OCI-LY1 (cell line): Measurements from ENCODE around the gene CHRNA9.

Experiments used
- H2AFZ ChIP-seq: fragments of 200-600 bp; sonication (generic), shearing (Covaris generic); 2 replicates; pipeline ENCODE4 v1.6.0; 2014; ENCODE audit warnings: antibody characterized with exemption, mild to moderate bottlenecking, low read length
- H3F3A ChIP-seq: fragments of 200-600 bp; sonication (generic), shearing (Covaris generic); 2 replicates; pipeline ENCODE4 v1.6.0; 2014; ENCODE audit warnings: mild to moderate bottlenecking, antibody characterized with exemption, low read length, moderate library complexity; ENCODE audit not compliant: insufficient read depth
- H3K27ac ChIP-seq: fragments of 200-600 bp; sonication (generic); 2 replicates; pipeline ENCODE4 v1.5.1; 2014; ENCODE audit warnings: low read length, mixed run types, mild to moderate bottlenecking, low read depth; ENCODE audit not compliant: poor library complexity, severe bottlenecking
- H3K27me3 ChIP-seq: fragments of 200-600 bp; sonication (generic); 2 replicates; pipeline ENCODE4 v1.6.0; 2014; ENCODE audit warnings: antibody characterized with exemption, mild to moderate bottlenecking, low read length, moderate library complexity; ENCODE audit not compliant: insufficient read depth
- H3K36me3 ChIP-seq: fragments of 200-600 bp; sonication (generic); 2 replicates; pipeline ENCODE4 v1.6.1; 2014; ENCODE audit warnings: mild to moderate bottlenecking, antibody characterized with exemption, low read length, moderate library complexity, mixed read lengths; ENCODE audit not compliant: insufficient read depth
- H3K4me1 ChIP-seq: fragments of 200-600 bp; sonication (generic); 2 replicates; pipeline ENCODE4 v1.5.1; 2014; ENCODE audit warnings: mild to moderate bottlenecking, low read length, moderate library complexity; ENCODE audit not compliant: insufficient read depth, severe bottlenecking
- H3K4me2 ChIP-seq: fragments of 200-600 bp; sonication (generic), shearing (Covaris generic); 2 replicates; pipeline ENCODE4 v1.6.1; 2014; ENCODE audit warnings: low read length
- H3K4me3 ChIP-seq: fragments of 200-600 bp; sonication (generic); 2 replicates; pipeline ENCODE4 v1.5.1; 2014; ENCODE audit warnings: low read length, low read depth, mild to moderate bottlenecking, mixed read lengths; ENCODE audit not compliant: poor library complexity, severe bottlenecking
- H3K79me2 ChIP-seq: fragments of 200-600 bp; shearing (Covaris generic); 2 replicates; pipeline ENCODE4 v1.6.1; 2016; ENCODE audit warnings: mixed run types, low read length, mixed read lengths; ENCODE audit not compliant: insufficient read depth
- H3K9ac ChIP-seq: fragments of 200-600 bp; sonication (generic), shearing (Covaris generic); 2 replicates; pipeline ENCODE4 v1.6.1; 2014; ENCODE audit warnings: mild to moderate bottlenecking, low read length, mixed read lengths
- H3K9me2 ChIP-seq: fragments of 200-600 bp; sonication (generic), shearing (Covaris generic); 2 replicates; pipeline ENCODE4 v1.6.1; 2014; ENCODE audit warnings: low read depth, mild to moderate bottlenecking, low read length, mixed read lengths
- H3K9me3 ChIP-seq: fragments of 200-600 bp; shearing (Covaris generic); 2 replicates; pipeline ENCODE4 v1.6.1; 2014; ENCODE audit warnings: low read length, mixed read lengths
- H4K20me1 ChIP-seq: fragments of 200-600 bp; sonication (generic), shearing (Covaris generic); 2 replicates; pipeline ENCODE4 v1.6.0; 2016; ENCODE audit warnings: mild to moderate bottlenecking, low read length; ENCODE audit not compliant: insufficient read depth
- CTCF ChIP-seq: fragments of 200-600 bp; sonication (generic), shearing (Covaris generic); IDR thresholded peaks from 2 replicates; pipeline ENCODE4 v1.5.1; 2017; ENCODE audit warnings: mild to moderate bottlenecking, antibody characterized with exemption, low read length, moderate library complexity, mixed read lengths
- EZH2 ChIP-seq: fragments of 200-600 bp; sonication (generic), shearing (Covaris generic); IDR thresholded peaks from 2 replicates; pipeline ENCODE4 v1.8.0; 2017; ENCODE audit warnings: borderline replicate concordance, mixed run types, mild to moderate bottlenecking, antibody characterized with exemption, low read length, moderate library complexity, mixed read lengths

CHRNA9 gene

GRCh38 chr4:40355131-40355530, 20.0 kb downstream of the CHRNA9 start:
- no peaks in the 10 kb centered on the region for H3K79me2 ChIP-seq
- H3K4me3 ChIP-seq = no peak overlapping the region
- H3K4me2 ChIP-seq = no peak overlapping the region
- H3K9ac ChIP-seq = no peak overlapping the region
- no peaks in the 10 kb centered on the region for H3K4me1 ChIP-seq
- no peaks in the 10 kb centered on the region for H3K36me3 ChIP-seq
- no peaks in the 10 kb centered on the region for H4K20me1 ChIP-seq
- no peaks in the 10 kb centered on the region for H3F3A ChIP-seq
- no peaks in the 10 kb centered on the region; the same call in 1 of the 2 replicates for H3K27me3 ChIP-seq
- H2AFZ ChIP-seq = no peak overlapping the region
- no peaks in the 10 kb centered on the region for H3K9me3 ChIP-seq
- no peak overlapping the region for H3K27ac ChIP-seq
- no peaks in the 10 kb centered on the region for H3K9me2 ChIP-seq
- TF ChIP-seq CTCF = no peak
- no peak for TF ChIP-seq EZH2

GRCh38 chr4:40357738-40358137, 22.6 kb downstream of the CHRNA9 start:
- H4K20me1 ChIP-seq = no peaks in the 10 kb centered on the region
- no peak overlapping the region for H3K4me3 ChIP-seq
- H3K9me3 ChIP-seq = peaks cover 6% of the 10 kb centered on the region
- no peak overlapping the region for H3K27ac ChIP-seq
- H3K9me2 ChIP-seq = no peaks in the 10 kb centered on the region
- H3F3A ChIP-seq = no peaks in the 10 kb centered on the region
- no peaks in the 10 kb centered on the region; the same call in 1 of the 2 replicates for H3K36me3 ChIP-seq
- no peaks in the 10 kb centered on the region; the same call in 1 of the 2 replicates for H3K27me3 ChIP-seq
- no peak overlapping the region for H2AFZ ChIP-seq
- no peak overlapping the region for H3K4me2 ChIP-seq
- no peaks in the 10 kb centered on the region for H3K79me2 ChIP-seq
- H3K9ac ChIP-seq = no peak overlapping the region
- no peaks in the 10 kb centered on the region for H3K4me1 ChIP-seq
- no peak for TF ChIP-seq EZH2
- TF ChIP-seq CTCF = no peak

GRCh38 chr4:40361338-40361737, 26.2 kb downstream of the CHRNA9 start:
- H3K27ac ChIP-seq = no peak overlapping the region
- TF ChIP-seq CTCF (no peak), EZH2 (no peak)
- H4K20me1 ChIP-seq = no peaks in the 10 kb centered on the region
- H3K9ac ChIP-seq = no peak overlapping the region
- no peak overlapping the region for H3K4me3 ChIP-seq
- H3K9me2 ChIP-seq = no peaks in the 10 kb centered on the region
- peaks cover 8% of the 10 kb centered on the region for H3K4me1 ChIP-seq
- H3K79me2 ChIP-seq = no peaks in the 10 kb centered on the region
- H3F3A ChIP-seq = no peaks in the 10 kb centered on the region
- no peak overlapping the region for H3K4me2 ChIP-seq
- no peaks in the 10 kb centered on the region; the same call in 1 of the 2 replicates for H3K36me3 ChIP-seq
- H3K9me3 ChIP-seq = peaks cover 6% of the 10 kb centered on the region
- no peaks in the 10 kb centered on the region; the same call in 1 of the 2 replicates for H3K27me3 ChIP-seq
- H2AFZ ChIP-seq = no peak overlapping the region
